HG03342 (cell line): Measurements from ENCODE around the gene MRTFA.

Experiments
- ATAC-seq: cut with Tn5 transposase; IDR thresholded peaks from one replicate; pipeline ENCODE4 v1.9.1; 2021; ENCODE audit warnings: mild to moderate bottlenecking, moderate library complexity; ENCODE audit not compliant: unreplicated experiment

Gene MRTFA

GRCh38 chr22:40472579-40472978, 163.9 kb downstream of the MRTFA start:
- no peak for ATAC-seq

- no peak for ATAC-seq
These were observed 164.5 kb downstream of the MRTFA start for GRCh38 chr22:40472051-40472450.

GRCh38 chr22:40469181-40469580, 167.3 kb downstream of the MRTFA start:
- no peak for ATAC-seq

GRCh38 chr22:40468616-40469015, 167.9 kb downstream of the MRTFA start:
- ATAC-seq = no peak

- no peak for ATAC-seq
These were observed 169.5 kb downstream of the MRTFA start for GRCh38 chr22:40466976-40467375.

GRCh38 chr22:40463683-40464082, 172.8 kb downstream of the MRTFA start:
- ATAC-seq = no peak

GRCh38 chr22:40463017-40463631, 173.4 kb downstream of the MRTFA start:
- ATAC-seq = no peak

GRCh38 chr22:40462195-40462984, 174.1 kb downstream of the MRTFA start:
- no peak for ATAC-seq

- no peak for ATAC-seq
These were observed 182.8 kb downstream of the MRTFA start for GRCh38 chr22:40453671-40454070.

- no peak for ATAC-seq
These were observed 183.6 kb downstream of the MRTFA start for GRCh38 chr22:40452730-40453487.

- no peak for ATAC-seq
These were observed 185.3 kb downstream of the MRTFA start for GRCh38 chr22:40451210-40451609.

- ATAC-seq = no peak
These were observed 185.9 kb downstream of the MRTFA start for GRCh38 chr22:40450616-40451015.

- ATAC-seq = no peak
These were observed 186.9 kb downstream of the MRTFA start for GRCh38 chr22:40449676-40450035.

GRCh38 chr22:40446203-40446602, 190.3 kb downstream of the MRTFA start:
- ATAC-seq = no peak

GRCh38 chr22:40444178-40444831, 192.2 kb downstream of the MRTFA start:
- no peak for ATAC-seq

GRCh38 chr22:40443732-40444131, 192.8 kb downstream of the MRTFA start:
- no peak for ATAC-seq

GRCh38 chr22:40441761-40442390, 194.6 kb downstream of the MRTFA start:
- no peak for ATAC-seq

GRCh38 chr22:40436505-40437431, 199.8 kb downstream of the MRTFA start:
- ATAC-seq = peak; percentile 63

- no peak for ATAC-seq
These were observed 201.8 kb downstream of the MRTFA start for GRCh38 chr22:40434745-40435144.

- ATAC-seq = no peak
These were observed 202.4 kb downstream of the MRTFA start for GRCh38 chr22:40434106-40434505.
